ENCODE results near the gene USP53. TPM values are rescaled to one million over a fixed set of nuclear protein-coding genes. Genes with fewer than 3 reads are reported as not detected.

The USP53 gene
- total RNA-seq, 3 donors from 2014 or later (not counting 1 experiment from before 2014, with no cell fraction given) = 8.9 to 10.5 (median 9.3) TPM

- Histone ChIP-seq H3K36me3 (ENCODE audit: control insufficient read depth, insufficient read depth, low read length) (no peaks in the 10 kb centered on the region), H3K4me1 (ENCODE audit: control insufficient read depth, insufficient read depth, low read length) (no peaks in the 10 kb centered on the region), H3K27ac (ENCODE audit: low read length) (no peak overlapping the region), H3K9me3 (ENCODE audit: control insufficient read depth, insufficient read depth, low read length) (no peaks in the 10 kb centered on the region), H3K4me3 (ENCODE audit: low read length) (no peak overlapping the region), H3K27me3 (ENCODE audit: control insufficient read depth, insufficient read depth, low read length) (no peaks in the 10 kb centered on the region)
- 33% methylated on average over 1 of the region's 2 CpGs for WGBS (ENCODE audit: insufficient coverage)
- no peak overlapping the region for H3K4me3 Mint-ChIP-seq
- H3K4me1 Mint-ChIP-seq = peaks cover 6 to 8% of the 10 kb centered on the region in 2 donors
- DNase-seq (no peak), ATAC-seq (no peak)
- intact Hi-C loops (cut with micrococcal nuclease) = no loop called here
- H3K27me3 Mint-ChIP-seq (ENCODE audit: low read depth in 2 of 2) = no peaks in the 10 kb centered on the region
- no peaks in the 10 kb centered on the region for H3K9me3 Mint-ChIP-seq
- no peak for TF ChIP-seq CTCF (IDR thresholded peaks at IDR 0.05)
- no peaks in the 10 kb centered on the region for H3K36me3 Mint-ChIP-seq
- H3K27ac Mint-ChIP-seq = no peak overlapping the region
These were observed 68.9 kb downstream of the USP53 start for GRCh38 chr4:119281393-119281792.

DNA sequence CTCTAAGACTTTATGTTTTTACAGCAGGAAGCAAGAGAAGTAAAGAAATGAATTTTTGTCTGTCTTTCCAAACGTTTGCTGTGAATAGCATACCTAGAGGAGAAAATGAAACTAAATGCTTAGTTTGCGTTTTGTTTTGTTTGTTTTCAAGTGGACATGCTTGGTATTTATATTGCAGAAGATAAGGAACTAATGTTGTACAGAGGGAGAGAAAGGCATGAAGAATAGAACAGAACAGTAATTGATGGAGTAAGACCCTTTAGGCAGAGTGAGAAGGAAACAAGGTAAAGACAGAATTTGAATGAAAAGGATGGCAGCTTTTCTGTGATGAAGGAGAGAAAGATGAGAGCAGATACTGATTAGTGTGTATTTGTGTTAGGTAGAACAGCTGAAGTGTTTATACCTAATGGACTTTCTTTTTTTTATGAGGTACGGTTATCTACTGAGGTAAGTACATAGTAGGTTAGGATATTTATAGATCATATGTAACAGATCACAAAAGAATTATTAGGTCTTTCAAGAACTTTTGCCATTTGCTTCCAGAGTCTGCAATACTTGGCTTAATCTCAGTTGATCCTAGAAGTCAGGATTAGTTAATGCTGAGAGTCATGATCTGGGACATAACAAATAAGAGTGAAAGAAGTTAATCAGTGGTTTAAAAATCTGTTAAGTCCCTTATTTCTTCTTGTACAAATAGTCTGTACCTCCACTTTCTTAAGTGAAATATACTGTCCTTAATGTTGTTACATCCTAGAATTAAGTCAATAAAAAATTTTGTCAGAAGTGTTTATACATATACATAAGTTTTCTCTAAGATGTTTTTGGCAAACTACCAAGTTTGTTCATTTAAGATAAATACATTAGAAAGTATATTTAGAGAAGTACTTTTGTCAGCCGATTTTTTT is 72.6 kb downstream of the USP53 start:
- Mint-ChIP-seq H3K27me3 (ENCODE audit: low read depth in 2 of 2) (no peaks in the 10 kb centered on the region), H3K9me3 (no peaks in the 10 kb centered on the region), H3K4me1 (peaks cover 6 to 8% of the 10 kb centered on the region in 2 donors), H3K36me3 (no peaks in the 10 kb centered on the region), H3K4me3 (peak overlapping the region; percentile 51), H3K27ac (peak overlapping the region; percentile 10 to 84)
- no peaks in the 10 kb centered on the region for H3K9me3 ChIP-seq (ENCODE audit: control insufficient read depth, insufficient read depth, low read length)
- no peaks in the 10 kb centered on the region for H3K27me3 ChIP-seq (ENCODE audit: control insufficient read depth, insufficient read depth, low read length)
- intact Hi-C loops (cut with micrococcal nuclease) = loop anchor here (5.0 kb wide), 1 partner anchor 73 kb away; the partner anchor contains the start of gene USP53
- TF ChIP-seq CTCF (IDR thresholded peaks at IDR 0.05) = no peak
- peak overlapping the region; percentile 15 for H3K27ac ChIP-seq (ENCODE audit: low read length)
- WGBS (ENCODE audit: insufficient coverage) = 9% methylated on average over 2 of the region's 4 CpGs
- H3K4me1 ChIP-seq (ENCODE audit: control insufficient read depth, insufficient read depth, low read length) = no peaks in the 10 kb centered on the region
- DNase-seq (peak in 1 of 2 donors; percentile 21), ATAC-seq (peak; percentile 30 to 62 (median 48))
- H3K4me3 ChIP-seq (ENCODE audit: low read length) = no peak overlapping the region
- no peaks in the 10 kb centered on the region for H3K36me3 ChIP-seq (ENCODE audit: control insufficient read depth, insufficient read depth, low read length)

GRCh38 chr4:119286377-119287002 is 74.0 kb downstream of the USP53 start:
- H3K27me3 ChIP-seq (ENCODE audit: control insufficient read depth, insufficient read depth, low read length) = no peaks in the 10 kb centered on the region
- H3K27ac ChIP-seq (ENCODE audit: low read length) = no peak overlapping the region
- peak; percentile 76 for TF ChIP-seq CTCF (IDR thresholded peaks at IDR 0.05)
- H3K36me3 ChIP-seq (ENCODE audit: control insufficient read depth, insufficient read depth, low read length) = peaks cover 2% of the 10 kb centered on the region
- DNase-seq = peak in 1 of 2 donors; percentile 77
- Mint-ChIP-seq H3K4me1 (peaks cover 6 to 8% of the 10 kb centered on the region in 2 donors), H3K4me3 (no peak overlapping the region), H3K36me3 (no peaks in the 10 kb centered on the region), H3K27me3 (ENCODE audit: low read depth in 2 of 2) (no peaks in the 10 kb centered on the region), H3K27ac (no peak overlapping the region), H3K9me3 (no peaks in the 10 kb centered on the region)
- no peak overlapping the region for H3K4me3 ChIP-seq (ENCODE audit: low read length)
- ATAC-seq = peak in 1 of 3 donors; percentile 58
- H3K9me3 ChIP-seq (ENCODE audit: control insufficient read depth, insufficient read depth, low read length) = no peaks in the 10 kb centered on the region
- WGBS (ENCODE audit: insufficient coverage) = no CpG with 5 or more reads among the region's 3 CpGs
- intact Hi-C loops (cut with micrococcal nuclease) = loop anchor here (1.0 to 5.0 kb wide), 3 partner anchors 74 to 304 kb away; partner anchors contain the start of gene USP53
- H3K4me1 ChIP-seq (ENCODE audit: control insufficient read depth, insufficient read depth, low read length) = no peaks in the 10 kb centered on the region
